Measurements from ENCODE around the gene GPRC5C.

Gene GPRC5C

GRCh38 chr17:74408262-74408661 is 23.6 kb upstream of the GPRC5C start:
- DNase-seq = no peak

- no peak for DNase-seq
Observed at GRCh38 chr17:74408815-74409214, 23.1 kb upstream of the GPRC5C start.

GRCh38 chr17:74410001-74410443 is 21.9 kb upstream of the GPRC5C start:
- DNase-seq = no peak

GRCh38 chr17:74412581-74412980 is 19.3 kb upstream of the GPRC5C start:
- no peak for DNase-seq

- no peak for DNase-seq
Observed at GRCh38 chr17:74413491-74413890, 18.4 kb upstream of the GPRC5C start.

GRCh38 chr17:74414510-74414909 is 17.4 kb upstream of the GPRC5C start:
- no peak for DNase-seq

- no peak for DNase-seq
Observed at GRCh38 chr17:74415608-74416396, 16.1 kb upstream of the GPRC5C start.

GRCh38 chr17:74417178-74418045 is 14.5 kb upstream of the GPRC5C start:
- DNase-seq = no peak

- no peak for DNase-seq
Observed at GRCh38 chr17:74419928-74420411, 11.9 kb upstream of the GPRC5C start.

- no peak for DNase-seq
Observed at GRCh38 chr17:74424117-74424516, 7.8 kb upstream of the GPRC5C start.

- no peak for DNase-seq
Observed at GRCh38 chr17:74424657-74425056, 7.2 kb upstream of the GPRC5C start.

- DNase-seq = no peak
Observed at GRCh38 chr17:74426551-74427047, 5.3 kb upstream of the GPRC5C start.

GRCh38 chr17:74427048-74427762 is 4.7 kb upstream of the GPRC5C start:
- DNase-seq = no peak

- no peak for DNase-seq
Observed at GRCh38 chr17:74427763-74428153, 4.1 kb upstream of the GPRC5C start.

- DNase-seq = no peak
Observed at GRCh38 chr17:74429604-74430384, 2.1 kb upstream of the GPRC5C start.

GRCh38 chr17:74430385-74430705 is 1.5 kb upstream of the GPRC5C start:
- no peak for DNase-seq

GRCh38 chr17:74430706-74431567 is 951 bp upstream of the GPRC5C start:
- no peak for DNase-seq

- no peak for DNase-seq
Observed at GRCh38 chr17:74432424-74432690, 469 bp downstream of the GPRC5C start.

GRCh38 chr17:74432766-74433391 is 991 bp downstream of the GPRC5C start:
- DNase-seq = no peak

GRCh38 chr17:74433421-74434121 is 1.7 kb downstream of the GPRC5C start:
- DNase-seq = no peak
